GM19099 (cell line): ENCODE data around the gene SEMA5A.

Source experiments
- POLR2A ChIP-seq: IDR thresholded peaks from 3 replicates; pipeline ENCODE4 v1.6.1; 2011; ENCODE audit warnings: low read depth; ENCODE audit not compliant: insufficient read length; ENCODE audit errors: extremely low read depth

The SEMA5A gene

DNA sequence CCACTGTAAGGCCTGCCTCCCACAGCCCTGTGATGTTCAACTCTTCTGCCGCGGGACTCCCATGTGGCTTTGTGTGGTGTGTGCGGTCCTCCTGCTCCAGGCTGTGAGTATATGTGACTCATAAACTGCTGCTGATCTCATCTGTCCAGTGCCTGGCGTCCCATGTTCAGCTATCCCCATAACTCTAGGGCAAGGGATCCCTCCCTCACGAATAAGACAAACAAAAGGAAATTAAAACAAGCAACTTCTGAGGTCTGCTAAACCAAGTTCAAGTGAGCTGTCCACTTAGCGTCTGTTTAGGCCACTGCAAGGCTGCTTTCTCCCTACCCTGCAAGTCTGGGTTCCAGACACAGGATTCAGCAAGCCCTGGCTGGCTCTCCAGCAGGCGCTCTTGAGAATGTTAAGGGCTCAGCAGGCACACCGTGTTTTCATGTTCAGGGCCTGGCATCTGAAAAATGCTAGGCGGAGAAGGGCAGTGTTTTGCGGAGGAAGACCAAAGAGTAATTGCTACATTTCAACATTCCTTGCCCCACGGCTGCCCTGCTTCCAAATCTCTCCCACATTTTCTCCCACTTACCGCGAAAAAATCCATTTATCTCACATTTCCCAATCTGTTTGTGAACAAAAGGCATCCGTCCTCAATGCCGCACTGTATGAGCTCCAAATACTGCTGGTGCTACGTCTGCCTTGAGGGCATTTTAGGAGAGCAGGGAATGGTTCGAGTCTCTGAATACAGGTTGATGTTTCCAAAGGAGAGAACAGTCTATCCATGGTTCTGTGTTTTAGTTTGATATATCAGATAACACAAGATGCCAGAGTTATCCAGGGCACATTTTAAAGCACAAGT, 280.2 kb downstream of the SEMA5A start:
- no peak for TF ChIP-seq POLR2A

DNA sequence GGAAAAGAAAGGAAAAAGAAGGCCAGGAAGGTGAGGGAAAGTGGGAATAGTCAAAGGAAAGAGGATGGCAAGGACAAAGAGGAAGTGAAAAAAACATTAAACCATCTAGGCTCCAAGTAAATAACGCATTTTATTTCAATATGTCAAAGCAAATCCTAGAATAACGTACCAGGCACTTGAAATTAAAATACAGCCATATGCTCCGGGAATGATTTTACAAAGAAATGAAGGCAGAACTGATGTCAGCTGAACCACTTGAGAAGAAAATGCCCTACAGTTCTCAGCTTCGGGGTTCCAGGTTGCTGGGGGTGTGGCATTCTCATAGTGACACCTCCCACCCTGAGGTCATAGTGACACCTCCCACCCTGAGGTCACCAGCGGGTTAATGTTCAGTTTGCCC, 281.6 kb downstream of the SEMA5A start:
- TF ChIP-seq POLR2A, result no peak

DNA sequence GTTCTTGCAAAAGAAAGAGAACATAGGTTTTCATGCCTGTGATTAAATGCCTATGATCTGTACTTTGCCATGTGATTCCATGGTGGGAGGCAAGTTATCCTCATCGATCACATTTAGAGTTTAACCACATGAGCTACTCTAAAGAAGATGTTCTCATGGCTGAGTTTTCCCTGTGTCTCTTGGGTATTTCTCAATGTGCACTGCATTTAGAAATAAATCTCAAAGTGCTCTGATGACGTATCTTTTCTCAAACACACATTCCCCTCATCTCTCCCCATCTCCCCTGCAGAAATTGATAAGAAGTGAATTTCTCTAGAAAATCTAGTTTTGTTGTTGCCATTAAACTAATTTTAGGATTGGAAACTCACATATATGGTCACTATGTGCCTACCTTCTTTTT, 282.2 kb downstream of the SEMA5A start:
- no peak for TF ChIP-seq POLR2A

DNA sequence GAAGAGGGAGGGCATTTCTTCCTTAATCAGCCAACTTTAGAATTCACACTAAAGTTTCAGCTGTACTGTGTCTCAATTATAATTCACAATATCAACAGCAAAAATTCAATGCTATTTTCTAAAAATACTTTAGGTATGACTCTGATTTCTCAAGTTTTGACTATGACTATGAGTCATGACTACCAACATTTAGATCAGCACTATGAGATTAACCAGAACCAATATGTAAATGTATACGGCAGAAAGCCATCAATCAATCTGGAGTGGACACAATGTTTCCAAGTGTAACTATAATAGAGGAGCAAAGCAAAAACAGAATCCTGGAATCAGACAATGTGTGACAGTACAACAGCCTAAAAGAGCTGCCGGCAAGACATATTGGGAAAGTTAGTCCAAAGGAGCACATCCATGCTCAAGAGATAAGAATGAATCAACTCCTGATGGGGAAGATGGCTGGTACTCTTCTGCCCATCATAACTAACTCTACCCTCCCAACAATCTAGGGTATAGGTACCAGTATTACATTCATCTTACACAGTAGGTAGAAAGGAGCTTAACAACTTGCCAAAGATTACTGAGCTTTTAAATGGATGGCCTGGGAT, 294.4 kb downstream of the SEMA5A start:
- no peak for TF ChIP-seq POLR2A

DNA sequence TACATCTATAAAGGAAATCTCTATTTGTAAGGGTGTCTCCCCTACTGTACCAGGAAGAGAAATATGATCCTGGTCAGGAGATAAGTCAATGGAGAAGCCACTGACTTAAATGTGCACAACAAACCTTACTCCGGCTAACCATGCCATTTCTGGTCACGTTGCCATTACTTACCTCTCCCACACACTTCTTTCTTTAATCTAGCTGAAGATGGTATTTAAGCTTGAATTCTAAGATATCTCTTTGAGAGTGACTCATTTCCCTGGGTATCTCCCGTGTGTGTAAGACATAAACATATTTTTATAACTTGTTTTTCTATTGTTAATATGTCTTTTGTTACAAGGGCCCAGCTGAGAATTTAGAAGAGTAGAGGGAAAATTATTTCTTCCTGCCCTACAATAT, 296.6 kb downstream of the SEMA5A start:
- no peak for TF ChIP-seq POLR2A

DNA sequence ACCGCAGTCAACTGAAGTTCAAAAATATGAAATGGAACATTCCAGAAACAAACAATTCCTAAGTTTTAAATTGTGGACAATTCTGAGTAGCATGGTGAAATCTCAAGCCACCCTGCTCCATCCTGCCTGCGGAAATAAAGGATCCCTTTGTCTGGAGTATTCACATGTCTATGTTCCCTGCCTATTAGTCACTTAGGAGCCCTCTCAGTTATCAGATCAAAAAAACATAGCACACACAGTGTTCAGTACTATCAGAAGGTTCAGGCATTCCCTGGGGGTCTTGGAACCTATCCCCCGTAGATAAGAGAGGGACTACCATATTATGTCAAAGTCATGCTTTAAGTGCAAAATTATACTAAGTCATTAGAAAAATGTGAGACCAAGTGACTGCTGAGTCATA, 300.8 kb downstream of the SEMA5A start:
- no peak for TF ChIP-seq POLR2A

DNA sequence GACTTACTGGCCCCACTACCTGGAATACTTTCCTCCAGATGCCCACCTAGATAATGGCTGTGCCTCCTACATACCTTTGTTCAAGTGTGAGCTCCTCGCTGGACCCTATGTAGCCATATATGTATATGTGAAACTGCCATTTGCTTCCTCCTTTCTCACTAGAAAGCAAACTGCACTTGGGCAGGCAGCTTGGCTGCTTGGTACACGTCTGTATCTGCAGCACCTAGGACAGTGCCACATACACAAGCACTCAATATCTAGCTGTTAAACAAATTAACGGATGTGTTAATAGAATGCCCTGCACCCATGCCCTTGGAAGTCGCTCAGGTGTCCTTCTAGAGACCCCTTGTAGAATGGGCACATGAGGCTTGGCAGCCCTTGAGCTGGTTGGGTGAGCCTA, 301.5 kb downstream of the SEMA5A start:
- no peak for TF ChIP-seq POLR2A

DNA sequence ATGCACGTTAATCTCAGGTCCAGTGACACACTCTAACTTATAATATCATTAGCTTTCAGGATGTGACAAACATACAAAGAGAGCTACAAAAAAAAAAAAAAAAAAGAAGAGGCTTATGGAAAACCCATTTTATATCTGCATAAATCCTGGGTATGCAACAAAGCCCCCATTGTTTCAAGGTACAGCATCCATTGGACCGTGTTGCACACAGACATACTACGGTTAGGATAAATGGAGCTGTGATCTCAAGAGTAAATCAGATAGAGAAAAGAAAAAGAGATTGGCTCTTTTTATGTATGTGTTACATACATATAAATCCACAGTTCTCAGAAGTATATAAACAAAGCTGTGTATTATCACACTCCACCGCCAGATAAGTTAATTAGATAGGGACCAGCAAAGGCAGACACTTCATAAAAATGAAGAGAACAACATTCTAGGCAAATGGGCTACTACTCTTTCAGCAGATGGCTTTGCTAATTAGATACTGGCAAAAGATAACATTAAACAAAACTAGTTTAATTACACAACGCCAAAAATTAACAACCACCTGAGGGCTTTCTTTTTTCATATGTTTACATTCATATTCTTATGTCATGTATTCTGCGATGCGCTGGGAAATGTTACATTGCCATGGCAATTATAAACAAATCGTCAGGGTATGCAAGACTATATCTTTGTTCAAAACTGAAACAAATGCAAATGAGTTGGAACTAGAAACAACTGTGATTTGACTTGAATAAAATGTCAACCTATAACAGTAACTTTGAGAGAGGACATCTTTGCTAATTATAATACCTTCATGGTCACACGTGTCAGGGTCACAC, 304.2 kb downstream of the SEMA5A start:
- TF ChIP-seq POLR2A, result no peak

DNA sequence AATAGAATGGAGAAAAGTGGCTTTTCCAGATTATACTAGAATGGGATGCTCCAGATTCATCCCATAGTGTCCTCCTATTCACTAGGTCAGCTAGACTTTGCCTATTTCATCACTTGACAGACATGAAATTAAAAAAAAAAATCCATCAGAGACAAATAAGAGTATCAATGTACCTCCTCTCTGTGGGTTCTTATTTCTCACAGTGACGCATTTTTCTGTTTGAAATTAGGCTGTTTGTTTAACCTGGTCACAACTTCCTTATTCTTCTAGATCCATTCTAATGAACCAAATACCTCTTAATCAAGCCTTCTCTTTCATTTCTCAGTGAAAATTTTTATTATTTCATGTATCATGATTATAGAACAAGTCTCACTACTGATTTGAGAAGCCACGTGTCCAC, 305.4 kb downstream of the SEMA5A start:
- no peak for TF ChIP-seq POLR2A

DNA sequence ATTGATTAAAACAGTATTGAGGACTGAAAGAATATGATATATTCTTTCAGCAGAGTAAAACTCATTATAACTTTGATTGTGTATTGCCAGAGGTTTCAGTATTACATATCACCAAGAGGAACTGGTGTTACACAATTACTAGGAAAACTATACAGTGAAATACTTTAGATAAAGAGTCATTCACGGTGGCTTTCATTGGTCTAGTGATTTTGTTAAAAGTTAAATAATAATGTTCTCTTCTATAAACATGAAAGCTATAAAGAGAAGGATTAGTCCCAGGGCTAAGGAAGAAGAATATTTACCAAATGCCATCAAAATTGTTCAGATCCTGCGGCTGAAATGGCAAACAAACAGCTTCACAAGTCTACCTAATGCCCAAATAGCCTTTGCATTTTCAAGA, 306.2 kb downstream of the SEMA5A start:
- TF ChIP-seq POLR2A, result no peak

DNA sequence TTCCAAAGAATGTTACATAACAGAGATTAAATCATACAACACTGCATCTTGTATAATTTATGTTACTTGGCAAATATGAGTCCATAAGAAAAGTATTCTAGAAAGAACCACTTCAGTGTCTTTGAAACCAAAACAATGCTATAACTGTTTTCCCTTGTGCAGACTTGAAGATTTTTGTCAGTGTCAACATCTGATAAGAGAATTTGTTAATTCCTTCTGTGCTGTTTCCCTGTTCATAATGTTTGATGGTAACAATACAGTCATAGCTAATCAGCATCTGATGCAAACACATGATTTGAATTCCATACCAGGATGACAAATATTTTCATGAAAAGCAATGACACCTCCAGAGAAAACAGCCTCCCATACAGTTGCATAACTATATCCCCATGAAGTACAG, 306.8 kb downstream of the SEMA5A start:
- TF ChIP-seq POLR2A, result no peak

DNA sequence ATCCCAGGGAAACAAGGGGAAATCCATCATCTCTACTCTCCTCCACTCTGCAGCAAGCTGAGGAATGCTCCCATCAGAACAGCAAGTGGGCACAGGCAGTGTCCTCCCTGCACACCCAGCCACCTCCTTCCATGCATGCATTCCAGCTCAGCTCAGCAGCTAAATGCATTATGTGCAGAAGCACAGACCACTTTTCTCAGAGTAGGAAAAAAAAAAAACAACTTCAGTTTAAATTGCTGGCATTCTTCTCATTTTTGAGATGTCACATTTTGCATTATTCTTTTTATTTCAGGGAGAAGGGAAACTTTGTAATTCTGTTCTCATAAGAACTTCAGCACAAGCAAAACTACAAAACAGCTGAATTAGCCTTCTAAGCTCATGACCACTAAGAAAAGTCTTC, 312.2 kb downstream of the SEMA5A start:
- no peak for TF ChIP-seq POLR2A

DNA sequence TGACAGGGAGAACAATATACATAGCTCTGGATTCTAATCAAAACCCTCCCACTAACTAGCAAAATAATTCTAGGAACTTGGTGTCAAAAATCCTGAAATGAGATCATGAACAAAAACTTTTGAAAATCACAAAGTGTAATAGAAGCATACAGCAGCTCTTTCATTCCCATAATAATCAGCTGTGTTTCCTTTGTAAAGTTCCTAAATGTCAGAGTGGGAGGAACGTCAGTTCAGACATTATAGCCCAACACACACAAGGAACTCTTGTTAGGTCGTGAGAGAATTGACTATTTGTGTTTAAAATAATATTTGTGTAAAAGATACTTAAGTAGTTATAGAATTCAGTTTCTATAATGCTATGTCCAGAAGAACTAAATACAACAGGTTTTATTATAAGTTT, 312.8 kb downstream of the SEMA5A start:
- no peak for TF ChIP-seq POLR2A

DNA sequence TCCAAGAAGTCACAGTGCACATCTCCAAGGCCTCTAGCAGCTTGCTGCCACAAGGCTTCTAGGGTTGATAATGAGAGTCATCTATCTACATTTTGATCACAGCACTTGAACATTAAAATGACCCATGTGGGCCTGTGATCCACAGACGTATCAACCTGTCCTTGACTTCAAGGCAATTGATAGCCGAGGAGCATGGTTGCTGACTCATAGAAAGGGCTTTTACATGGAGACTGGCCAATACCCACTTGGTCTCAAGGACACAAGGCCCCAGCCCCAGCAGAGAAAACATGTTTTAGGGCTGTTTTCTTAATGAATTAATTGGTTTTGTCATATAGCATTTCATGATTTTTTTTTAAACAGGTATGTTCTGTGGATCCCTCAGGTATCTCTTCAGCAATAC, 314.0 kb downstream of the SEMA5A start:
- no peak for TF ChIP-seq POLR2A

DNA sequence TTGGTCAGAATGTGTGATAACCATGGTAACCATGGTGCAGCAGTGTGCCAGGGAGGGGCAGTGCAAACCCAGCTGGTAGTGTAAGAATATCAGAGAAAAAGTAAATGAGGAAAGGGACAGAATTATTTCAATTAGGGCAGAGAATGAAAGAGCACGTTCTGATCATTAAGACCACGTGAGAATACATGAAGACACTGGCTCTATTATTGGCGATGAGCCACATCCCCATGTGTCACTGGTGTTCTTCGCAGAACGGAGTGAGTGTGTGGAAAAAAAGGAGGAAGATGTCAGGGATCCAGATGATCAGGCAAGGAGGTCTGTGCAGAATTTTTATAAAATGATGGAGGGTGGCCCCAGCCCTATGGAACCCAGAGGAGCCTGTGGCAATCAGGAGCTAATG, 315.5 kb downstream of the SEMA5A start:
- TF ChIP-seq POLR2A, result no peak
